HepG2 (cell line): ENCODE results near the gene SPP2. TPM values are rescaled to one million over a fixed set of nuclear protein-coding genes. Genes with fewer than 3 reads are reported as not detected.

Experiments used
- ATAC-seq: fragments of 200-7000 bp; cut with Tn5 transposase; 3 replicates; pipeline ENCODE4 v1.9.1; 2020; ENCODE audit warnings: mild to moderate bottlenecking, moderate library complexity
- BruUV-seq: library from RNA; stranded (reverse); fragments of 400-500 nt; replicated peaks from 2 replicates; lab custom pipeline; 2021; lab: Mats Ljungman, UMichigan
- CTCF ChIA-PET: fragments of 300-600 bp; formaldehyde crosslinking; extraction: SDS; loops from one replicate; lab custom pipeline; 2021; ENCODE audit warnings: low total read pairs, inconsistent platforms, low intra/inter-chr PET ratio; lab: Yijun Ruan, JAX
- POLR2A ChIA-PET: fragments of 350-600 bp; sonication (Branson Sonifier 250); formaldehyde crosslinking; loops from one replicate; lab custom pipeline; 2020; ENCODE audit warnings: antibody characterized with exemption, inconsistent platforms; lab: Yijun Ruan, JAX
- DNase-seq: peaks from one replicate; pipeline ENCODE4 v3.0.0-alpha.2; 2015; ENCODE audit warnings: low spot score
- FAIRE-seq: peaks from 3 replicates; lab custom pipeline; 2011; peaks lifted over from hg19 to GRCh38; lab: Jason Lieb, UNC
- H2AFZ ChIP-seq: one replicate; pipeline ENCODE4 v1.6.1; 2011; ENCODE audit warnings: low read length, inconsistent platforms
- H3K27ac ChIP-seq: fragments of 300-600 bp; 3 replicates; pipeline ENCODE4 v1.8.0; 2011; ENCODE audit warnings: mixed run types, mild to moderate bottlenecking, mixed read lengths, low read length, inconsistent platforms; ENCODE audit not compliant: insufficient read depth; ENCODE audit errors: extremely low read length
- H3K27me3 ChIP-seq, 2 experiments: fragments of 200-600 bp in 1 of 2; 2 replicates in 1 of 2; 3 replicates in 1 of 2; pipeline versions ENCODE4 v1.6.0 to v1.8.0; 2011; ENCODE audit warnings: low read length in 2 of 2, mild to moderate bottlenecking in 2 of 2, moderate library complexity in 2 of 2, inconsistent platforms in 1 of 2; ENCODE audit not compliant: insufficient read depth in 2 of 2, control insufficient read depth in 1 of 2
- H3K36me3 ChIP-seq, 2 experiments: fragments of 200-600 bp in 1 of 2; replicated peaks in 1 of 2; 2 replicates in 1 of 2; 3 replicates in 1 of 2; pipeline versions ENCODE4 v1.5.1 to v1.8.0; 2011; ENCODE audit warnings: low read length in 2 of 2, inconsistent platforms in 1 of 2; ENCODE audit not compliant: insufficient read depth in 2 of 2, control insufficient read depth in 1 of 2
- H3K4me1 ChIP-seq: 2 replicates; pipeline ENCODE4 v1.5.1; 2012; ENCODE audit warnings: low read length, inconsistent platforms; ENCODE audit not compliant: insufficient read depth
- H3K4me2 ChIP-seq: 2 replicates; pipeline ENCODE4 v1.6.0; 2011; ENCODE audit warnings: low read depth, low read length, inconsistent platforms
- H3K4me3 ChIP-seq, 3 experiments: fragments of 200-600 bp in 1 of 3; sonication (generic), shearing (Covaris generic) in 1 of 3; replicated peaks in 1 of 3; 2 replicates each; pipeline ENCODE4 v1.5.1; 2011 to 2016; ENCODE audit warnings: low read length in 3 of 3, inconsistent platforms in 2 of 3, low read depth in 2 of 3, mild to moderate bottlenecking in 2 of 3, control low read depth in 1 of 3, mixed read lengths in 1 of 3; ENCODE audit not compliant: insufficient read depth in 1 of 3
- H3K79me2 ChIP-seq: one replicate; pipeline ENCODE4 v1.6.1; 2011; ENCODE audit warnings: low read length, inconsistent platforms; ENCODE audit not compliant: insufficient read depth
- H3K9ac ChIP-seq: 2 replicates; pipeline ENCODE4 v1.6.0; 2011; ENCODE audit warnings: mild to moderate bottlenecking, low read depth, low read length, inconsistent platforms; ENCODE audit not compliant: insufficient read depth
- H3K9me3 ChIP-seq: 2 replicates; pipeline ENCODE4 v1.5.1; 2012; ENCODE audit warnings: mild to moderate bottlenecking, low read length
- H4K20me1 ChIP-seq: 2 replicates; pipeline ENCODE4 v1.6.0; 2011; ENCODE audit warnings: inconsistent platforms, mild to moderate bottlenecking, low read length, moderate library complexity; ENCODE audit not compliant: insufficient read depth
- KAT2B ChIP-seq: fragments of 150-350 bp; IDR thresholded peaks from 2 replicates; pipeline ENCODE4 v1.6.1; 2014; ENCODE audit warnings: low read depth, low read length, borderline replicate concordance
- NR2C2 ChIP-seq: sonication (generic); formaldehyde crosslinking; IDR thresholded peaks from 2 replicates; pipeline ENCODE4 v1.4.0; 2020; ENCODE audit warnings: missing genetic modification reagents, mild to moderate bottlenecking, moderate library complexity, borderline replicate concordance
- TBL1XR1 ChIP-seq: fragments of 150-350 bp; IDR thresholded peaks from 2 replicates; pipeline ENCODE4 v1.6.1; 2014; ENCODE audit warnings: borderline replicate concordance, low read length; ENCODE audit not compliant: partially characterized antibody
- ZNF382 ChIP-seq: sonication (generic); formaldehyde crosslinking; IDR thresholded peaks from 2 replicates; pipeline ENCODE4 v1.5.0; 2020; ENCODE audit warnings: missing genetic modification reagents, mild to moderate bottlenecking, borderline replicate concordance
- whole genome bisulfite sequencing: methylation state at CpG from one replicate; pipeline ENCODE4 v1.1.6; 2017; ENCODE audit warnings: low lambda C conversion rate; 5-methylcytosine and 5-hydroxymethylcytosine counted together
- in situ Hi-C: cut with HindIII; loops from 2 replicates; pipeline ENCODE4 v1.10.0; 2017; ENCODE audit warnings: low pct_unique_long_range_greater_than_20kb; ENCODE audit not compliant: extremely low pct_ligation_motif_present
- intact Hi-C: fragments of 100-400 bp; cut with micrococcal nuclease; formaldehyde crosslinking; loops from one replicate; pipeline ENCODE4 v1.10.0; 2022; ENCODE audit not compliant: unreplicated experiment
- polyA plus RNA-seq, 8 experiments: library from polyadenylated mRNA; depleted of rRNA in 3 of 8; stranded (reverse) in 7 of 8; unstranded in 1 of 8; fragments of >200 nt; fragmentation: Illumina TruSeq in 4 of 8; extraction: Trizol in 4 of 8; gene quantifications; 2 replicates each; pipeline versions ENCODE4 v1.2.1 to v1.2.3, GENCODE V29; 2011 to 2016; ENCODE audit warnings: low read depth in 4 of 8, missing spikeins in 1 of 8, mixed read lengths in 1 of 8; ENCODE audit not compliant: insufficient read depth in 1 of 8
- total RNA-seq, 5 experiments: library from RNA; depleted of rRNA; stranded (reverse); fragments of >200 nt; fragmentation: Illumina TruSeq; extraction: Trizol; gene quantifications; 2 replicates each; pipeline ENCODE4 v1.2.3, GENCODE V29; 2016; ENCODE audit warnings: low read depth in 1 of 5

The SPP2 gene
- total and polyA plus RNA-seq, 2 of the 13 experiments (the other 11 are each of a cell fraction or from before 2014, with no cell fraction given), result not detected

DNA sequence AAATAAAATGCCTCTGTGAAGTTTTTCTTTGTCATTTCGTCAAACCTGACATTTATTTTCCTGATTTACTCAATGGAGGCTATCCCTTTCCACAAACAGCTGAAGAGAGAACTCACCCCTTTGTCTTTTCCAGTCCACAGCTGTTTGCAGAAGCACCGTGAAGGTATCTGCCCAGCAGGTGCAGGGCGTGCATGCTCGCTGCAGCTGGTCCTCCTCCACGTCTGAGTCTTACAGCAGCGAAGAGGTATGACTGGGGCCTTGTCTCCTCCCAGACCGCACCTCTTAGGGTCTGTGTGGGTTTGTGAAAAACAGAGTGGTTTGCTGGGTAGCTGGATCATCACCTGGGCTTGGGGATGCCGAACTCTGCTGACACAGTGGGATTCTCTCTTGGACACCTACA lies 9.7 kb downstream of the SPP2 start:
- Histone ChIP-seq H3K79me2 (no peaks in the 10 kb centered on the region), H2AFZ (no peak overlapping the region), H3K27me3 (peaks cover 0 to 2% of the 10 kb centered on the region in 2 experiments; a peak in 1 of 5 replicates), H3K9ac (no peak overlapping the region), H3K4me2 (no peak overlapping the region), H3K4me1 (no peaks in the 10 kb centered on the region), H3K27ac (no peak overlapping the region), H3K36me3 (no peaks in the 10 kb centered on the region), H3K4me3 (no peak overlapping the region), H3K9me3 (no peaks in the 10 kb centered on the region), H4K20me1 (no peaks in the 10 kb centered on the region)
- in situ Hi-C loops, result no loop called here
- FAIRE-seq (no peak), ATAC-seq (no peak), DNase-seq (no peak)
- intact Hi-C loops, result no loop called here
- POLR2A ChIA-PET, result no interaction called here
- BruUV-seq, result no TSS peak
- WGBS, result 22% methylated on average over 8 of the region's 8 CpGs
- TF ChIP-seq TBL1XR1 (no peak), ZNF382 (no peak)
- CTCF ChIA-PET, result no interaction called here

- 0 out of 2 replicates have a peak, but pooled peaks have one; percentile 41 for TF ChIP-seq NR2C2 (CRISPR knock-in tag)
- TF ChIP-seq KAT2B, result no peak
- Histone ChIP-seq H3K4me1 (no peaks in the 10 kb centered on the region), H2AFZ (no peak overlapping the region), H4K20me1 (no peaks in the 10 kb centered on the region), H3K4me3 (no peak overlapping the region), H3K27ac (no peak overlapping the region), H3K79me2 (no peaks in the 10 kb centered on the region), H3K9ac (no peak overlapping the region), H3K27me3 (peaks cover 0 to 2% of the 10 kb centered on the region in 2 experiments; a peak in 1 of 5 replicates), H3K9me3 (no peaks in the 10 kb centered on the region), H3K4me2 (no peak overlapping the region), H3K36me3 (no peaks in the 10 kb centered on the region)
- DNase-seq (no peak), ATAC-seq (no peak), FAIRE-seq (no peak)
- in situ Hi-C loops, result no loop called here
- ChIA-PET POLR2A (no interaction called here), CTCF (no interaction called here)
- BruUV-seq, result no TSS peak
- intact Hi-C loops, result no loop called here
- WGBS, result 8% methylated on average over 6 of the region's 6 CpGs
These were observed 11.2 kb downstream of the SPP2 start for GRCh38 chr2:234061624-234062257.
